NCI-H2227 (cell line): ENCODE measurements around the gene ANP32E.
"Not testable (repeated sequence)": the region's sequence is repeated elsewhere in the genome, so short reads cannot be mapped to it uniquely, and the experiment has no call there.

ENCODE experiments used
- DNase-seq: peaks from one replicate; lab custom pipeline; 2025; ENCODE audit not compliant: unreplicated experiment; lab: John Stamatoyannopoulos, UW

ANP32E gene

GRCh38 chr1:150214099-150214756 is 21.7 kb downstream of the ANP32E start:
- DNase-seq: not testable (repeated sequence)

GRCh38 chr1:150213170-150214098 is 22.5 kb downstream of the ANP32E start:
- DNase-seq: peak; percentile 98

DNA sequence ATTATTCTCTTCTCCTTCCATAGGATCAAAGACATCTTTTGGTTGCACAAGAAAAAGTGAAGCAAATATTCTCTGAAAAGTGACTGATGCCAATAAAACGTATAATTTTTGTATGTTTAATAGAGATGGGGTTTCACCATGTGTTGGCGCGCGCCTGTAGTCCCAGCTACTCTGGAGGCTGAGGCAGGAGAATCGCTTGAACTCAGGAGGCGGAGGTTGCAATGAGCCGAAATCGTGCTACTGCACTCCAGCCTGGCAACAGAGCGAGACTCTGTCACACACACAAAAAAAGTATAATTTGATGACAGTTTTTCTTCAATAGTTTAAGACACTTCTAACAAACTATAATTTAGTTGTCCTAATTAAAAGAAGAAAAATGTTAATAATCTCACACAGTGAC is 23.8 kb downstream of the ANP32E start:
- DNase-seq: no peak

DNA sequence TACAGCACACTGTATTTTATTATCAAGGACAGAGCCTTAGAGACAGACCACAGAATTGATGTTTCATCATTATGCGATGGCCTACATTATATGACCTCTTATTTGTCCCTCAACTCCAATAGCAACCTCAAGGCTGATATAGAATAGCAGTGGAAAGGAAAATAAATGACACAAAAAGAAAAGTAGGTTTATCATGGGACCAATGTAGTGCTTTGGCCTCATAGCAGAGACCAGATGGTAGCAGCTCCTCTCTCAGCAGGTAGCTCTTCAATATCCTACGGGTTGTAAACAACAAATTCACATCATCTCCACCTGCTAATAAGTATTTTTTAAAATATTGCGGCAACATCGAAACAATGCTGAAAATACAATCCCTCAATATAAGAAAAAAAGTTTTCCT is 25.2 kb downstream of the ANP32E start:
- no peak for DNase-seq

GRCh38 chr1:150210091-150210490 is 25.8 kb downstream of the ANP32E start:
- no peak for DNase-seq

DNA sequence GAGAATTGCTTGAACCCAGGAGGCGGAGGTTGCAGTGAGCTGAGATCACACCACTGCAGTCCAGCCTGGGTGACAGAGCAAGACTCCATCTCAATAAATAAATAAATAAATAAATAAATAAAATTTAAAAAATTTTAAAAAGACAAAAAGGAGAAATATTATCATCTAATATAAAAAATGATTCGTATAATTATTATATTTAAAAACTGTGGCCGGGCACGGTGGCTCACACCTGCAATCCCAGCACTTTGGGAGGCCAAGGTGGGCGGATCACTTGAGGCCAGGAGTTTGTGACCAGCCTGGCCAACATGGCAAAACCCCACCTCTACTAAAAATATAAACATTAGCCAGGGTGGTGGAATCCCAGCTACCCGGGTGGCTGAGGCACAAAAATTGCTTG is 27.5 kb downstream of the ANP32E start:
- DNase-seq: not testable (repeated sequence)

DNA sequence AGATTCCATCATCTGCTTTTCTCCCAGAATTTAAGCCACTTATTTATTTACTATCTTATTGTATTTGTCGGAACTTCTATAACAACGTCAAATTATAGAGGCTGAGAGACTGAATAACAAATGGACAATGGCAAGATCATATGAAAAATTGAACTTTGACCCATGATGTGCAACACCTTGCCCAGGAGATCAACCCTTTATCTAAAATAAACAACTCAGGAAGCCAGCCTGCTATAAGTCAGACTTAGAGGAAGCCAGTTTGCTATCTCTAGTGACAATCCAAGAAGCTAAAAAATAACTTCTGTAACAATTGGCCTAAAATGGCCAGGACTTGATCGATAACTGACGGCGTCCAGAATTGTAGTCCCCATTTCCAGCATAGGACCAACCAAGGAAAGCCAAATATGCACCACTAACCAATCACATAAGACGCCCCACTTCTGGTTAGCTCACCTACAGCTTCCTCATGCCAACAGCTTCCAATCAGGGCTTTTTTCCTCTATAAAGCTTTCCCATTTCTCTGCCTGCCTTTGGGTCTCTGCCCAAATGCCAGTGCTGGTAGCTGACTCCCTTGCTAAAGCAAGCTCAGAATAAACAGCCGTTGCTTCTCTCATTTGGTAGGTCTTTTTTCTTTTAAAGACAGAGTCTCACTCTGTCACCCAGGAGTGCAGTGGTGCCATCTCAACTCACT is 28.5 kb downstream of the ANP32E start:
- DNase-seq: no peak

- no peak for DNase-seq
These were observed 39.5 kb downstream of the ANP32E start for GRCh38 chr1:150196417-150196816.

GRCh38 chr1:150194381-150195031 is 41.4 kb downstream of the ANP32E start:
- no peak for DNase-seq

DNA sequence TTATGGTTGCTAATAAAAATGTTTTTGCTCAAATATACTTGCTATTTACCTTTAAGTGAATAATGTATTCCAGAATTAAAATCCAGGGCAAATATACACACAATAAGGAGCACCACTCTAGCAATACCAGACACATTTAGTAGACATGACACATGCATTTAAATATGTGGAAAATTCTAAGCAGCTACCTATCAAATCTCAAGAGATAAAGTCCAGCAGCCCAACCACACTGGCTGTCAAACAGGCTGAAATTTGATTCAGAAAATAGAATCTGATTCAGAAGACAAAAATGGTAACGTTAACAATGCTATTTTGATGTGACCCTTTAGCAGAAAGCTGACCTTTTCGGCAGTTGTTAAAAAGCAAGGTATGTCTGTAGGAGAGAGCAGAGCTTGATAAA is 43.9 kb downstream of the ANP32E start:
- DNase-seq: no peak

GRCh38 chr1:150187560-150187931 is 48.4 kb downstream of the ANP32E start:
- no peak for DNase-seq

- peak; percentile 76 for DNase-seq
These were observed 48.9 kb downstream of the ANP32E start for GRCh38 chr1:150186789-150187559.

DNA sequence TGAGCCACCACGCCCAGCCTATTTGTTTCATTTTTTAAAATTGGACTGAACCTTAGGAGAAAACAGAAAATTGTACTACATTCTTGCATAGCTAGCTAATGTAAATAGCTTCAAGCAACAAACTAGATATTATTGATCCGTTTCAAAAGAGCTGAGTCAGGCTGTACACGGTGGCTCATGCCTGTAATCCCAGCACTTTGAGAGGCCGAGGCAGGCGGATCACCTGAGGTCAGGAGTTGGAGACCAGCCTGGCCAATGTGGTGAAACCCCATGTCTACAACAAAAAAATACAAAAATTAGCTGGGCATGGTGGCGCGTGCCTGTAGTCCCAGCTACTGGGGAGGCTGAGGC is 49.5 kb downstream of the ANP32E start:
- DNase-seq: not testable (repeated sequence)

GRCh38 chr1:150185481-150185880 is 50.4 kb downstream of the ANP32E start:
- DNase-seq: no peak

- no peak for DNase-seq
These were observed 52.9 kb downstream of the ANP32E start for GRCh38 chr1:150183061-150183460.

- no peak for DNase-seq
These were observed 53.7 kb downstream of the ANP32E start for GRCh38 chr1:150182247-150182646.

DNA sequence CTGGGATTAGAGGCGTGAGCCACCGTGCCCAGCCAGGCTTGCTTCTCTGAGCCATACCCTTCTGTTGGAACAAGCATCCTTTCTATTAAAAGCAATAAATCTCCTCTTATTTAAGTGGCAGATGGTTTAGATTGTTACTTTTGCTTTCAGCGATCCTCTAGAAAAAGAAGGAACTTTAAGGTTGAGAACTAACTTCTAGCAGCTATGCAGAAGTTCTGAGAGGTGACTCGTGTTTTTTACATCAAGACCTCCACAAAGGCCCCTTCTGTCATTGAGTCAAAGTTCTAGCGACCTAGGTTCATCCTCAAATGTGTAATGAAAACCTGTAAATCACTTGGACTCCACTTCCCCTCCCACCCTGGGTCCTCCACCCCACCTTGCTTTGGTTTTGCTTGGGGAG is 55.4 kb downstream of the ANP32E start:
- no peak for DNase-seq

DNA sequence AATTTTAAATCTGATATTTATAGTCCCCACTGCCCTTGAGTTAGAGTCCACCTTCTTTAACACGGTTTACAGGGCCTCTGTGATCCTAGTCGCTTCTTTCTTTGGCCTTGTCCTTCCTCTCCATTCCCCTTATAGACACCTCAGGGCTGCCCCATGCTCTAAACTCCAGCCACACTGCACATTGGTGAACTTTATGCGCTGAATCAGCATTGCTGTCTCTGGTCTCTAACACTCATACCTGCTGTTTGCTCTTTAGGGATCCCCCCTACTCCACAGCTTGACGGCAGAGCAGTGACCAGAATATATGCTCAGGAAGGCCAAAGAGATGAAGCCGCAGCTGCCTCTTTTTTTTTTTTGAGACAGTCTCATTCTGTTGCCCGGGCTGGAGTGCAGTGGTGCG is 56.0 kb downstream of the ANP32E start:
- DNase-seq: no peak

- DNase-seq: no peak
These were observed 57.4 kb downstream of the ANP32E start for GRCh38 chr1:150178548-150178947.

DNA sequence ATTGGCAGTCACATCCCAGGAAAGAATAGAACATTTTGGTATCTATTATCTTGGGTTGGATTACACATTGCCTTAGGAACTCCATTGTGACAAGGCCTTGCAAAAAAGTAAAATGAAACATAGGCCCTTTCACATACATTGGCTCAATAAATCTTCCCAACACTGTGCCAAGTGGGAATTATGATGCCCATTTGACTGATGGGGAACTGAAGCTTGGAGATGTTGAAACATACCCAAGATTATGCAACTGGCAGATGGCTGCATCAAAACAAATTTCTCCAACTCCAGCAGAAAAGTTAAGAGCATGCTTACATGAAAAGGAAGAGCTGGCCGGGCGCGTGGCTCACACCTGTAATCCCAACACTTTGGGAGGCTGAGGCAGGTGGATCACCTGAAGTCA is 59.3 kb downstream of the ANP32E start:
- no peak for DNase-seq

- DNase-seq: no peak
These were observed 62.7 kb downstream of the ANP32E start for GRCh38 chr1:150173141-150173585.
